ENCODE measurements around the gene DHPS.
"Not testable (repeated sequence)": the region's sequence is repeated elsewhere in the genome, so short reads cannot be mapped to it uniquely, and the experiment has no call there.

The DHPS gene

DNA sequence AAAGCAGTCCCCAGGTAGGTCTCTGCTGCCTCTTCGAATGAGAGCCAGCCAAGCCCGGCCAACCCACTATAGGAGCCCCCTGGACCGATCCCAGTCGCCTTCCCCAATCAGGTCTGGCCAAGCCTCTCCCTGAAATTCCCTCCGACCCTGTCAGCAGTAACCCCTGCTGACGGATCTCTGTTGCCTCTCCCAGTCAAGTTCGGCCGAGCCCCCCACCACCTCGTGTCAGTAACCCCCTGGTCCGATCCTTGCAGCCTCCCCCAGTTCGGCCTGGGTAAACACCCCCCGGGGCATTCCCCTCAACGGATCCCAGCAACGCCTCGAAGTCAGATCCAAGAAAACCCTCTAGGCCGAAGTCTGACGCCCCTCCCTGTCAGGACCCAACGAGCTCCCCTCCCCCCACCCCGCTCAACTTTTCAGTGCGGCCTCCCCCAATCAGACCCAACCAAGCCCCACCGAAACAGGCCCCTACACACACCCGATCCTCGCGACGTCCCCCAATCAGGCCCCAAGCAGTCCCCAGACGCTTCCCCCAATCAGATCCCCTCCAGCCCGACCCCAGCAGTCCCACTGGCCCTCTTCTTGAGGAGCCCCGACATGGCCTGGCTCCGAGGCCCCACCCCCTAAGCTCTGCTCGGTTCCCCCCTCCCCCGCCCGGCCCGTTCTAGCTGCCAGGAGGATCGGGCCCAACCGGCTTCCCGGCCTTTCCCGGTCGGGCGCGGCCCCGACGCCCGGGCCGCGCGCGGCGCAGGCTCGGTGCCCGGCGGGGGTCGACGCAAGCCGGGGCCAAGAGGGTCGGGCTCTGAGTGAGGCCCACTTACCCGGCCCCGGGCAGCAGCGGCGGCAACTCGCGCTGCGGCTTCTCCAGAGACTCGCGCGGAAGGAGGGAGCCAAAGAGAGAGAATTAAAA lies 40.2 kb upstream of the DHPS start:
- H3K27ac ChIP-seq (ENCODE audit: low read depth, low read length), result peak overlapping the region; percentile 97
- peaks cover 28% of the 10 kb centered on the region for H3K36me3 ChIP-seq (ENCODE audit: control insufficient read depth, insufficient read depth, low read length)
- H3K27me3 ChIP-seq (ENCODE audit: control insufficient read depth, insufficient read depth, low read length), result no peaks in the 10 kb centered on the region
- H3K4me3 ChIP-seq (ENCODE audit: low read depth, low read length), result peak overlapping the region; percentile 95
- no peaks in the 10 kb centered on the region for H3K9me3 ChIP-seq (ENCODE audit: control insufficient read depth, insufficient read depth, low read length)
- peak overlapping the region; percentile 69 for H3K9ac ChIP-seq (ENCODE audit: low read depth, low read length)
- H3K4me1 ChIP-seq (ENCODE audit: control insufficient read depth, insufficient read depth, low read length), result peaks cover 2% of the 10 kb centered on the region; the same call in 1 of the 2 replicates

DNA sequence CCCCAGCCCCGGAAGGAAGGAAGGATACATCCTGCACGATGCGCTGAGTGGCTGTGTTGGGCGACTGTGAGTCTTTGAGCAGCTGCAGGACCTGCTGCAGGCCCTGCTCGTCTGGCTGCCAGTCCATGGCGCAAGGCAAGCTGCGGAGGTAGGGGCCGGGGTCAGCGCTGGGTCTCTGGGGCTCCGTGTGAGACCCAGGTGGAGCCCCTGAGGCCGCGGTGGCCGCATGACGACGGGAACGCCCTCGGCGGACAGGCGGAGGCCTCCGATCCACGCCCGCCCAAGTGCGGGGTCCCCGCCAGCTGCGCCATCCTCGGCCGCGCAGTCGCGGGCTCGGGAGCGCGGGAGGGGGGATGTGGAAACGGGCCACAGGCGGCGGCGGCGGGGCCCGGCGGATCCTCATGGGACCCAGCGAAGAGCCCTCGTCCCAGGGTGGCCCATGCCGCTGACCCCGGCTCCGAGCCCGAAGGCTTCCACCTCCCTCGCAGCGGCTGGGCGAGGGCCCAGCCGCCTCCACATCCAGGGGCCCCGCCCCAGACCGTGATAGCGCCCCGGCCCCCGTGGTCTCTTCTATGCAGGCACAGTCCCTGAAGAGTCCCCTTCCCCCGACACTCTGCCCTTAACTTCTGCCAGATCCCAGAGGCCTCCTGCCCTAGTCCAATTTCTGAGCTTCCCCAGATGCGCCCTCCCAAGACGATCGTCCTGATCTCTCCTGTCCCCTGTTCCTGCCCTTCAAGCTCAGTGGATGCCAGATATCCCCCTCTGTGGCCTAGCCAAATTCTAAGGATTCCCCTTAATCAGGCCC lies 39.4 kb upstream of the DHPS start:
- Histone ChIP-seq H3K9ac (ENCODE audit: low read depth, low read length) (peak overlapping the region; percentile 39), H3K36me3 (ENCODE audit: control insufficient read depth, insufficient read depth, low read length) (peaks cover 35% of the 10 kb centered on the region), H3K4me1 (ENCODE audit: control insufficient read depth, insufficient read depth, low read length) (no peaks in the 10 kb centered on the region), H3K4me3 (ENCODE audit: low read depth, low read length) (peak overlapping the region; percentile 95), H3K27ac (ENCODE audit: low read depth, low read length) (peak overlapping the region; percentile 97), H3K9me3 (ENCODE audit: control insufficient read depth, insufficient read depth, low read length) (no peaks in the 10 kb centered on the region), H3K27me3 (ENCODE audit: control insufficient read depth, insufficient read depth, low read length) (no peaks in the 10 kb centered on the region)

DNA sequence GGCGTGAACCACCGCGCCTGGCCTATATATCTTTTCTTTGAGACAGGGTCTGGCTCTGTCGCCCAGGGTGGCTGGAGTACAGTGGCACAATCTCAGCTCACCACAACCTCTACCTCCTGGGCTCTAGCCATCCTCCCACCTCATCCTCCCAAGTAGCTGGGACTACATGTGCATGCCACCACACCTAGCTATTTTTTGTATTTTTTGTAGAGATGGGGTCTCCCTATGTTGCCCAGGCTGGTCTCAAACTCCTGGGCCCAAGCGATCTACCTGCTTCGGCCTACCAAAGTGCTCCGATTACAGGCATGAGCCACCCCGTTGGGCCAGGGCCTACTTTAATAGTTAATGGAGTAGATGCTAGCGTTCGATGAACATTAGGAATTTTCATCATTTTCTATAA lies 38.6 kb upstream of the DHPS start:
- H3K9ac ChIP-seq (ENCODE audit: low read depth, low read length), result no peak overlapping the region
- no peak overlapping the region for H3K27ac ChIP-seq (ENCODE audit: low read depth, low read length)
- peaks cover 43% of the 10 kb centered on the region for H3K36me3 ChIP-seq (ENCODE audit: control insufficient read depth, insufficient read depth, low read length)
- no peaks in the 10 kb centered on the region for H3K27me3 ChIP-seq (ENCODE audit: control insufficient read depth, insufficient read depth, low read length)
- H3K4me1 ChIP-seq (ENCODE audit: control insufficient read depth, insufficient read depth, low read length), result no peaks in the 10 kb centered on the region
- H3K4me3 ChIP-seq (ENCODE audit: low read depth, low read length), result peak overlapping the region; percentile 95
- H3K9me3 ChIP-seq (ENCODE audit: control insufficient read depth, insufficient read depth, low read length), result no peaks in the 10 kb centered on the region

DNA sequence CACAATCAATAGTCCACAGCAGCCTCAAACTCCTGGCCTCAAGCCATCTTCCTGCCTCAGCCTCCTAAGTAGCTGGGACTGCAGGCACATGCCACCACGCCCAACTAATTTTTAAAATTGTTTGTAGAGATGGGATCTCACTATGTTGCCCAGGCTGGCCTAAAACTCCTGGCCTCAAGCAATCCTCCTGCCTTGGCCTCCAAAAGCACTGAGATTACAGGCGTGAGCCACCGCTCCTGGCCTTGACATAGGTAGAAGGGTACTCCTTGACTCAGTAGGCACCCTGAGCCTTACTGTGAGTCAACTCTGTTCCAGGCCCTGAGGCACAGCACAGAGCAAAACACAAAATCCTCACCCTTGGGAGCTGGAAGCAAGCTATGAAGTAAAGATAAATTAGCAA lies 34.2 kb upstream of the DHPS start:
- Histone ChIP-seq H3K36me3 (ENCODE audit: control insufficient read depth, insufficient read depth, low read length) (peaks cover 84% of the 10 kb centered on the region), H3K9me3 (ENCODE audit: control insufficient read depth, insufficient read depth, low read length) (no peaks in the 10 kb centered on the region), H3K9ac (ENCODE audit: low read depth, low read length) (no peak overlapping the region), H3K27me3 (ENCODE audit: control insufficient read depth, insufficient read depth, low read length) (no peaks in the 10 kb centered on the region), H3K4me1 (ENCODE audit: control insufficient read depth, insufficient read depth, low read length) (no peaks in the 10 kb centered on the region), H3K27ac (ENCODE audit: low read depth, low read length) (no peak overlapping the region), H3K4me3 (ENCODE audit: low read depth, low read length) (no peak overlapping the region)

DNA sequence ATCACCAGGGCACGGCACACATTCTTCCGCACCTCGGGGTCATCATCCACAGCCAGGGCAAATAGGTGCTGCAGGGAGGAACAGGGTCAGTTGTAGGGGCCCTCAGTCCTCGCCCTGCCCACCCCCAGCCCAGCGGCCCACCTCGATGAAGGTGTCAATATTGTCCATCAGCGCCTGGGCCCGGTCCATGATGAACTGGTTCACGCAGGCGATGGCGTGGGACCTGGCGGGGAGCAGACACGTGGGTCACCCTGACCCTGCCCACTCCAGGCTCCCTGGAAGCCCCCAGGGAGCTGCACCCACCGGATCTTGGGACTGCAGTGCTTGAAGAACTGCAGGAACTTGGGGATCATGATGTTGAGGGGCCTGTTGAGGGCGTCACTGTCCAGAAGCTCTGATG lies 33.4 kb upstream of the DHPS start:
- Histone ChIP-seq H3K4me3 (ENCODE audit: low read depth, low read length) (no peak overlapping the region), H3K9ac (ENCODE audit: low read depth, low read length) (no peak overlapping the region), H3K36me3 (ENCODE audit: control insufficient read depth, insufficient read depth, low read length) (peaks cover 92% of the 10 kb centered on the region), H3K27me3 (ENCODE audit: control insufficient read depth, insufficient read depth, low read length) (no peaks in the 10 kb centered on the region), H3K9me3 (ENCODE audit: control insufficient read depth, insufficient read depth, low read length) (no peaks in the 10 kb centered on the region), H3K4me1 (ENCODE audit: control insufficient read depth, insufficient read depth, low read length) (no peaks in the 10 kb centered on the region), H3K27ac (ENCODE audit: low read depth, low read length) (no peak overlapping the region)

DNA sequence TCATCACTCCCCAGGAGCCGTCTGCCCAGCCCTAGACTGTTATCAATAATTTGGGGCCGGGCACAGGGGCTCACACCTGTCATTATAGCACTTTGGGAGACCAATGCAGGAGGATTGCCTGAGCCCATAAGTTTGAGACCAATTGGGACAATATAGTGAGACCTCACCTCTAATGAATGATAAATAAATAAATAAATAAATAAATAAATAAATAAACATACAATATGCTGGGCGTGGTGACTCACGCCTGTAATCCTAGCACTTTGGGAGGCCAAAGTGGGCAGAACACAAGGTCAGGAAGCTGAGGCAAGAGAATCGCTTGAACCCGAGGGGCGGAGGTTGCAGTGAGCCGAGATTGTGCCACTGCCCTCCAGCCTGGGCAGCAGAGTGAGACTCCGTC lies 31.6 kb upstream of the DHPS start:
- peaks cover 95% of the 10 kb centered on the region for H3K36me3 ChIP-seq (ENCODE audit: control insufficient read depth, insufficient read depth, low read length)
- not testable (repeated sequence) for H3K9me3 ChIP-seq (ENCODE audit: control insufficient read depth, insufficient read depth, low read length); H3K4me1 ChIP-seq (ENCODE audit: control insufficient read depth, insufficient read depth, low read length); H3K4me3 ChIP-seq (ENCODE audit: low read depth, low read length); H3K27ac ChIP-seq (ENCODE audit: low read depth, low read length); H3K27me3 ChIP-seq (ENCODE audit: control insufficient read depth, insufficient read depth, low read length); H3K9ac ChIP-seq (ENCODE audit: low read depth, low read length)

DNA sequence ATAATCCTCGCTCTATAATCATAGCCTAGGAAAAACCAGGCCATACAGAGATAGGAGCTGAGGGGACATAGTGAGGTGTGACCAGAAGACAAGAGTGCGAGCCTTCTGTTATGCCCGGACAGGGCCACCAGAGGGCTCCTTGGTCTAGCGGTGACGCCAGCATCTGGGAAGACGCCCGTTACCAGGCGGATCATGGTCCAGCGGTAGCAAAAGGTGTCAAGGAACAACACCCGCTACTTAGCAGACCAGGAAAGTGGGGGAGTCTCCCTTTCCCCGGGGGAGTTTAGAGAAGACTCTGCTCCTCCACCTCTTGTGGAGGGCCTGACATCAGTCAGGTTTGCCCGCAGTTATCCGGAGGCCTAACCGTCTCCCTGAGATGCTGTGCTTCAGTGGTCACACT lies 30.4 kb upstream of the DHPS start:
- not testable (repeated sequence) for H3K27ac ChIP-seq (ENCODE audit: low read depth, low read length); H3K9me3 ChIP-seq (ENCODE audit: control insufficient read depth, insufficient read depth, low read length); H3K9ac ChIP-seq (ENCODE audit: low read depth, low read length); H3K4me1 ChIP-seq (ENCODE audit: control insufficient read depth, insufficient read depth, low read length); H3K27me3 ChIP-seq (ENCODE audit: control insufficient read depth, insufficient read depth, low read length); H3K4me3 ChIP-seq (ENCODE audit: low read depth, low read length)
- H3K36me3 ChIP-seq (ENCODE audit: control insufficient read depth, insufficient read depth, low read length), result peaks cover 95% of the 10 kb centered on the region

DNA sequence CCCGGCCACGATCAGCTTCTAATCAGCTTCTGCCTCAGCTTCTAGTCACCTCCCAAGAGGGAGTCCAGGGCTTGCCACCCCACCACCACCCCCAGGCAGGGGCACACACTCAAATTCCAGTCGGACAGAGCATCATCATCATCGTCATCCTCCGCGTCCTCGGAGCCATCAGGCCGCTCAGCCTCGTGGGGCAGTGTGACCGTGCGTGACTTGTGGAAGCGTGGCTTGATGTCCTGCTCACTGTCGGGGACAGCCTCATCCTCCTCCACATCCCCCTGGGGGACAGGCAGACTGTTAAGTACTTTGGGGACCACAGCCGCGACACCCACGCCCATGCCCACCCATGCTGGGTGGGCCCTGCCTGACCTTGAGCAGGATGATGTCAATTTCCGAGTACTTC lies 29.5 kb upstream of the DHPS start:
- H3K4me3 ChIP-seq (ENCODE audit: low read depth, low read length), result no peak overlapping the region
- no peaks in the 10 kb centered on the region for H3K4me1 ChIP-seq (ENCODE audit: control insufficient read depth, insufficient read depth, low read length)
- no peaks in the 10 kb centered on the region for H3K27me3 ChIP-seq (ENCODE audit: control insufficient read depth, insufficient read depth, low read length)
- H3K27ac ChIP-seq (ENCODE audit: low read depth, low read length), result no peak overlapping the region
- peaks cover 96% of the 10 kb centered on the region for H3K36me3 ChIP-seq (ENCODE audit: control insufficient read depth, insufficient read depth, low read length)
- no peak overlapping the region for H3K9ac ChIP-seq (ENCODE audit: low read depth, low read length)
- H3K9me3 ChIP-seq (ENCODE audit: control insufficient read depth, insufficient read depth, low read length), result no peaks in the 10 kb centered on the region

DNA sequence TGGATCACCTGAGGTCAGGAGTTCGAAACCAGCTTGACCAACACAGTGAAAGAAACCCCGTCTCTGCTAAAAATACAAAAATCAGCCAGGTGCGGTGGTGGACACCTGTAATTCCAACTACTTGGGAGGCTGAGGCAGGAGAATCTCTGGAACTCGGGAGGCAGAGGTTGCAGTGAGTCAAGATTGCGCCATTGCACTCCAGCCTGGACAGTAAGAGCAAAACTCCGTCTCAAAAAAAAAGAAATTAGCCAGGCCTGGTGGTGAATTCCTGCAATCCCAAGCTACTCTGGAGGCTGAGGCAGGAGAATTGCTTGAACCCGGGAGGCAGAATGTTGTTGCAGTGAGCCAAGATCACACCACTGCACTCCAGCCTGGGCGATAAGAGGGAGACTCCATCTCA lies 27.0 kb upstream of the DHPS start:
- H3K27ac ChIP-seq (ENCODE audit: low read depth, low read length), result no peak overlapping the region
- H3K9me3 ChIP-seq (ENCODE audit: control insufficient read depth, insufficient read depth, low read length), result no peaks in the 10 kb centered on the region
- H3K36me3 ChIP-seq (ENCODE audit: control insufficient read depth, insufficient read depth, low read length), result peaks cover 95% of the 10 kb centered on the region
- no peak overlapping the region for H3K4me3 ChIP-seq (ENCODE audit: low read depth, low read length)
- H3K27me3 ChIP-seq (ENCODE audit: control insufficient read depth, insufficient read depth, low read length), result no peaks in the 10 kb centered on the region
- H3K9ac ChIP-seq (ENCODE audit: low read depth, low read length), result no peak overlapping the region
- no peaks in the 10 kb centered on the region for H3K4me1 ChIP-seq (ENCODE audit: control insufficient read depth, insufficient read depth, low read length)

DNA sequence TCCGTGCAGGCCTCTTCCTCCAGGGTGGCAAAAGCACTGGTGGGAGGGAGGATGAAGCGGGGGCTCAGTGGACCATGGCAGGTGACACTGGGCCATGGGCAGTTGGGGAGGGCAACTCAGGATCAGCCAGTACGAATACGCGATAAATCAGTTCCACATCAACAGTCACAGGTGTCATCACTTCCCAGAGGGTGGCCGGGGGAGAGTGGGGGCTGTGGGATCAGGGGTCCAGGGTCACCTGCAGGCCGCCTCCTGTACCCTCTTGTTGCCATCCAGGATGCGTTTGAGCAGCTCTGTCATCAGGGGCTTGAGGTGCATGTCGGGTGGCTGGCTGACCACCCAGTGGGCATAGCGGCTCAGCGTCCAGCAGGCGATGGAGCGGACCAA lies 24.6 kb upstream of the DHPS start:
- Histone ChIP-seq H3K4me1 (ENCODE audit: control insufficient read depth, insufficient read depth, low read length) (no peaks in the 10 kb centered on the region), H3K27ac (ENCODE audit: low read depth, low read length) (no peak overlapping the region), H3K36me3 (ENCODE audit: control insufficient read depth, insufficient read depth, low read length) (peaks cover 96% of the 10 kb centered on the region), H3K9ac (ENCODE audit: low read depth, low read length) (no peak overlapping the region), H3K9me3 (ENCODE audit: control insufficient read depth, insufficient read depth, low read length) (no peaks in the 10 kb centered on the region), H3K27me3 (ENCODE audit: control insufficient read depth, insufficient read depth, low read length) (no peaks in the 10 kb centered on the region), H3K4me3 (ENCODE audit: low read depth, low read length) (no peak overlapping the region)

DNA sequence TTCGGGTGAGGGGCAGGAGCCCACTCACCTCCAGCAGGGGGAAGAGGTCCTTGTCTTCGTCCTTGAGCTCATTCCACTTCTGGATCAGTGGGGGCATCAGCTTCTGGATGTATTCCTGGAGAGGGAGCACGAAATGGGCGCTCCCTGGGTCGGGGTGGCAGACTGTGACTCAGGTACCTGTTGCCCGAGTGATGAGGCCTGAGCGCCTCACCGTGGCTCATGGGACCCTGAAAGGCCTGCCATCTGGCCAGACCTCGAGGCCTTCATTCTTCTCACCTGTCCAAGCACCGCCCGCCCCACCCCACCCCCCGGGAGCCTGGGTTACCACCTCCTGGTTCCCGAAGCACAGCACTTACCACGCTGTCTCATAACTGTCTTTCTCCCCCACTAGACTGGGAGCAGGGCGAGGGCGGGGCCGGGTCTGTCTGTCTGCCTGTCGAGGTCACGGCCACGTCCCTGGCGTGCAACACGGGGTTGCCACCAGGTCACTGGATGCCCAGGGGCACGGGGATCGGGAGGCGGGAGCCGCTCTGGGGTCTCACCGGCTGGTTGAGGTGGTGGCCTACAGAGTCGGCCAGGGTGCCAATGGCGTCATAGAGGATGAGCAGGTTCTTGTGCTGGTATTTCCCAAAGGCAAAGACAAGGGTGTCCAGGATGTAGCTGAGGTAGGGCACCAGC lies 24.1 kb upstream of the DHPS start:
- H3K36me3 ChIP-seq (ENCODE audit: control insufficient read depth, insufficient read depth, low read length), result peaks cover 96% of the 10 kb centered on the region
- no peak overlapping the region for H3K9ac ChIP-seq (ENCODE audit: low read depth, low read length)
- no peak overlapping the region for H3K27ac ChIP-seq (ENCODE audit: low read depth, low read length)
- no peaks in the 10 kb centered on the region for H3K9me3 ChIP-seq (ENCODE audit: control insufficient read depth, insufficient read depth, low read length)
- no peaks in the 10 kb centered on the region for H3K4me1 ChIP-seq (ENCODE audit: control insufficient read depth, insufficient read depth, low read length)
- H3K27me3 ChIP-seq (ENCODE audit: control insufficient read depth, insufficient read depth, low read length), result no peaks in the 10 kb centered on the region
- no peak overlapping the region for H3K4me3 ChIP-seq (ENCODE audit: low read depth, low read length)
